Breast epithelium (tissue), 3 donors: ENCODE results near the gene PARD3B.

Experiments used
- POLR2A ChIP-seq: fragments of 450-650 bp; IDR thresholded peaks from one replicate; pipeline ENCODE4 v1.6.1; 2016; ENCODE audit warnings: antibody characterized with exemption, mild to moderate bottlenecking, moderate library complexity
- TF ChIP-seq, protein P1 (sequence below), 3 donors: fragments of 450-650 bp; IDR thresholded peaks; one replicate each; pipeline ENCODE4 v1.5.1; 2016 to 2017; ENCODE audit warnings: antibody characterized with exemption in 3 of 3, mild to moderate bottlenecking in 3 of 3, moderate library complexity in 3 of 3

DNA sequence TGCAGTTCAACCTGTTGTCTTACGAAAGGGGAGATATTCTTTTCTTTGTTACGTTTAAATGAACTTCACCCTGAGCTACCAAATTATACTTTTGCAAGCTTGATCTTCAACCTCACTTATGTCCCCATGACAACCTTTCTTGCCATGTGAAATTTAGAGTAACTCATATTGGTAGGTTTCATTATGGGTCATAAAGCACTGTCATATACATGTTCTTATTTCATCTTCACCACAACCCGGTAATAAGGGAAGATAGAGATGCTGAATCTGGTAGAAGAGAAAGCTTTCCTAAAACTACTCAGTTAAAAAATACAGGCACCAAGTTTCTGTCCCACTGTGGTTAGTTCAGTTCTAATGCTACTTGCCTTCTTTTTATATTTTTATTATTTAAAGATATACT is 928.5 kb downstream of the PARD3B start:
- TF ChIP-seq, protein P1, sequence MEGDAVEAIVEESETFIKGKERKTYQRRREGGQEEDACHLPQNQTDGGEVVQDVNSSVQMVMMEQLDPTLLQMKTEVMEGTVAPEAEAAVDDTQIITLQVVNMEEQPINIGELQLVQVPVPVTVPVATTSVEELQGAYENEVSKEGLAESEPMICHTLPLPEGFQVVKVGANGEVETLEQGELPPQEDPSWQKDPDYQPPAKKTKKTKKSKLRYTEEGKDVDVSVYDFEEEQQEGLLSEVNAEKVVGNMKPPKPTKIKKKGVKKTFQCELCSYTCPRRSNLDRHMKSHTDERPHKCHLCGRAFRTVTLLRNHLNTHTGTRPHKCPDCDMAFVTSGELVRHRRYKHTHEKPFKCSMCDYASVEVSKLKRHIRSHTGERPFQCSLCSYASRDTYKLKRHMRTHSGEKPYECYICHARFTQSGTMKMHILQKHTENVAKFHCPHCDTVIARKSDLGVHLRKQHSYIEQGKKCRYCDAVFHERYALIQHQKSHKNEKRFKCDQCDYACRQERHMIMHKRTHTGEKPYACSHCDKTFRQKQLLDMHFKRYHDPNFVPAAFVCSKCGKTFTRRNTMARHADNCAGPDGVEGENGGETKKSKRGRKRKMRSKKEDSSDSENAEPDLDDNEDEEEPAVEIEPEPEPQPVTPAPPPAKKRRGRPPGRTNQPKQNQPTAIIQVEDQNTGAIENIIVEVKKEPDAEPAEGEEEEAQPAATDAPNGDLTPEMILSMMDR (IDR thresholded peaks at IDR 0.05), result no peak
- TF ChIP-seq POLR2A, result no peak
